HUES48 (cell line): ENCODE measurements around the gene EGLN2.
"Not testable (repeated sequence)": the region's sequence is repeated elsewhere in the genome, so short reads cannot be mapped to it uniquely, and the experiment has no call there.

Source experiments
- H3K27ac ChIP-seq: one replicate; pipeline ENCODE4 v1.7.0; 2013; ENCODE audit warnings: low read depth, low read length, inconsistent platforms
- H3K27me3 ChIP-seq: 2 replicates; pipeline ENCODE4 v1.6.1; 2013; ENCODE audit warnings: mild to moderate bottlenecking, low read length; ENCODE audit not compliant: control insufficient read depth, insufficient read depth
- H3K36me3 ChIP-seq: 2 replicates; pipeline ENCODE4 v1.6.1; 2013; ENCODE audit warnings: low read length; ENCODE audit not compliant: control insufficient read depth, insufficient read depth
- H3K4me1 ChIP-seq: 2 replicates; pipeline ENCODE4 v1.6.1; 2013; ENCODE audit warnings: mild to moderate bottlenecking, low read length; ENCODE audit not compliant: control insufficient read depth, insufficient read depth
- H3K4me3 ChIP-seq: 2 replicates; pipeline ENCODE4 v1.5.1; 2013; ENCODE audit warnings: mild to moderate bottlenecking, low read depth, low read length
- H3K9ac ChIP-seq: 2 replicates; pipeline ENCODE4 v1.6.1; 2013; ENCODE audit warnings: mild to moderate bottlenecking, low read depth, low read length, moderate library complexity
- H3K9me3 ChIP-seq: 2 replicates; pipeline ENCODE4 v1.6.1; 2013; ENCODE audit warnings: low read length; ENCODE audit not compliant: control insufficient read depth, insufficient read depth

EGLN2 gene

DNA sequence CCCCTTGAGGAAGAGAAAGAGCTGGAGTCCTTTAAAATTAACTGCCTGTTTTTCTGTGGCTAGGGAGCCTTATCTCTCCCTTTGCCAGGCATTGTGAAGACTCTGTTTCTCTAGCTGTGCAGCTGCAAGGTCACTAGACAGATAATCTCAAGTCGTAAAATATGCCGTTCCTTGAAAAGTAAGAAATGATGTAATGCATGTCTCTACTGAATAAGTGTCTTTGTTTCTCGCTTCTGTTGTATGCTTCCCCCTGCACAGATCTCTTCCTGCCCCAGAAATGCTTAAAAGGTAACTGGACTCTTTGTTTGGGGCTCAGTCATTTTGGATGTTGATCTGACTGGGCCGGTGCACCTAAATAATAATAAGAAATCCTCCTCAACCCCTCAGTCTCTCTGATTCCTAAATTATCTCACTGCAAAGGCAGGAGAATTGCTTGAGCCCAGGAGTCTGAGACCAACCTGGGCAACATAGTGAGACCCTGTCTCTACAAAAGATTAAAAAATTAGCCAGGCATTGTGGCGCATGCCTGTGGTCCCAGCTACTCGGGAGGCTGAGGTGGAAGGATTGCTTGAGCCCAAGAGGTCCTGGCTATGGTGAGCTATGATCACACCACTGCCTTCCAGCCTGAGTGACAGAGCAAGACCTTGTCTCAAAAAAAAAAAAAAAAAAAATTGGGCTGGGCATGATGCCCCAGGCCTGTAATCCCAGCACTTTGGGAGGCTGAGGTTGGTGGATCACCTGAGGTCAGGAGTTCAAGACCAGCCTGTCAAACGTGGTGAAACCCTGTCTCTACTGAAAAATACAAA, 34.9 kb downstream of the EGLN2 start:
- not testable (repeated sequence) for H3K27ac ChIP-seq, H3K9me3 ChIP-seq, H3K4me1 ChIP-seq, H3K36me3 ChIP-seq, H3K27me3 ChIP-seq, H3K4me3 ChIP-seq, H3K9ac ChIP-seq

DNA sequence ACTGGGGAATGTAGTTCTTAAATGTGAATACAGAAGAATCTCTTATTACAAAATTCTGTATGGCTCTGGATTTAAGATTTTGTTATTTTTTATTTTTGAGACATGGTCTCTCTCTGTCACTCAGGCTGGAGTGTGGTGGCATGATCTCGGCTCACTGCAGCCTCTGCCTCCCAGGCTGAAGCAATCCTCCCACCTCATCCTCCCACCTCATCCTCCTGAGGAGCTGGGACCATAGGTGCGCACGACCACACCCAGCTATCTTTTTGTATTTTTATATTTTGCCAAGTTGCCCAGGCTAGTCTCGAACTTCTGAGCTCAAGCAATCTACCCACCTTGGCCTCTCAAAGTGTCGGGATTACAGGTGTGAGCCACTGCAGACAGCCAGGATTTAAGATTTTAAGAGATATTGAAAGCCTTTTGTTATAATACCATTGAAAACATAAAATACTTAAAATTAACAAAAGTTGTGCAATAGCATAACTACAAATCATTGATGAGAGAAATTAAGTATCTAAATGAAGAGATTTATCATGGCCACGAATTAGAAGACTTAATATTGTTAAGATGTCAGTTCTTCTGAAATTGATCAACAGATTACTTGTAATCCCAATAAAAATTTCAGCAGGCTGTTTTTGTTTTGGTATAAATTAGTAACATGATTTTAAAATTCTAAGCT, 37.9 kb downstream of the EGLN2 start:
- no peak overlapping the region for H3K9ac ChIP-seq
- H3K27ac ChIP-seq = no peak overlapping the region
- H3K4me1 ChIP-seq = no peaks in the 10 kb centered on the region
- H3K9me3 ChIP-seq = no peaks in the 10 kb centered on the region
- no peaks in the 10 kb centered on the region for H3K36me3 ChIP-seq
- no peaks in the 10 kb centered on the region for H3K27me3 ChIP-seq
- H3K4me3 ChIP-seq = no peak overlapping the region

DNA sequence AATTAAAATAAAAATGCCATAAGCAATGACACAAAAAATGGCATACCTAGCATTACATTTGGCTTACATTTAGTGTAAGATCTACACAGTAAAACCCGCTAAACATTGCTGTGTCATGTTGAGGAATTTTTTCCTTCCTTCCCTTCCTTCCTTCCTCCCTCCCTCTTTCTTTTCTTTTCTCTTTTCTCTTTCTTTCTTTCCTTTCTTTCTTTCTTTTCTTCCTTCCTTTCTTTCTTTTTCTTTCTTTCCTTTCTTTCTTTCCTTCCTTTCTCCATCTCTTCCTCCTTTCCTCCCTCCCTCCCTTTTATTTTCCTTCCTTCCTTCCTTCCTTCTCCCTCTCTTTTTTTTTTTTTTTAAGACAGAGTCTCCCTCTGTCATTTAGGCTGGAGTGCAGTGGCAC, 39.5 kb downstream of the EGLN2 start:
- H3K27ac ChIP-seq, H3K4me3 ChIP-seq, H3K9me3 ChIP-seq, H3K36me3 ChIP-seq, H3K27me3 ChIP-seq, H3K9ac ChIP-seq, H3K4me1 ChIP-seq: not testable (repeated sequence)

DNA sequence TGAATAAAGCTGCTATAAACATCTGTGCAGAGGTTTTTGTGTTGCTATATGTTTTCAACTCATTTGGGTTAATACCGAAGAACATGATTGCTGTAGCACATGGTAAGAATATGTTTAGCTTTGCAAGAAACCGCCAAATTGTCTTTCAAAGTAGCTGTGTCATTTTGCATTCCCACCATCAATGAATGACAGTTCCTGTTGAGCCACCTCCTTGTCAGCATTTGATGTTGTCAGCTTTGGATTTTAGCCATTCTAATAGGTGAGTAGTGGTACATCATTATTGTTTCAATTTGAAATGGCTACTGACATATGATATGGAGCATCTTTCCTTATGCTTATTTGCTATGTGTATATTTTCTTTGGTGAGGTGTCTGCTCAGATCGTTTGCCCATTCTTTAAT, 43.0 kb downstream of the EGLN2 start:
- not testable (repeated sequence) for H3K4me1 ChIP-seq, H3K36me3 ChIP-seq

DNA sequence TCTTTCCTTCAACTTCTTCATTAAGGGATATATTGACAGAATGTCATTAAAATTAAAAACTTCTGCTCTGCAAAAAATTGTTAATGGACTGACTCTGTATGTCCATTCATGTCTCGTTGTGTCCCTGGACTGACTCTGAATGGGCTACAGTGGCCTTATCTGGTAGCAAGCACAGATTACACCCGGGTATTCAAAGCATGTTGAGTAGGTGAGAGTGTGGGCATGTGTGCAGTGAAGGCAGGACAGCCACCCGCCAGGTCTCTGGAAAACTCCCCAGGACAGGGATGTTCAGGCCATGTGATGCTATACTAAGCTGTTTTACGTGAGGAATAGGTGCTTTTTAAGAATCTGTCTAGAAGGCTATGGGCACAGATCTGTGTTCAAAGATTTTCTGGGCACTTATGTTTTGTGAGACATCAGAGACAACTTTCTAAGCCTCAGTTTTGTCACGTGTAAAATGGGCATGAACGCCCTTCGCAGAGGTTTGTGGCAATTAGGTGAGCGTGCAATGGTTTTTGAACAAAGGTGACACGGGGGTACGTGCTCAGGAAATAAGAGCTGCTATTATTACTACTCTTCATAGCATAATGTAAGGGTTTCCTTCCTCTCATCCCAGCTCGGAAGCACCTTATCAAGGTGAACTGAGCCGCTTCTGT, 44.1 kb downstream of the EGLN2 start:
- H3K27me3 ChIP-seq, H3K9me3 ChIP-seq, H3K27ac ChIP-seq, H3K36me3 ChIP-seq, H3K9ac ChIP-seq, H3K4me1 ChIP-seq: not testable (repeated sequence)
- H3K4me3 ChIP-seq = peak overlapping the region; percentile 53

More for the DNA sequence above, 43.0 kb downstream of the EGLN2 start:
- not testable (repeated sequence) for H3K27me3 ChIP-seq, H3K27ac ChIP-seq, H3K9me3 ChIP-seq, H3K4me3 ChIP-seq, H3K9ac ChIP-seq

DNA sequence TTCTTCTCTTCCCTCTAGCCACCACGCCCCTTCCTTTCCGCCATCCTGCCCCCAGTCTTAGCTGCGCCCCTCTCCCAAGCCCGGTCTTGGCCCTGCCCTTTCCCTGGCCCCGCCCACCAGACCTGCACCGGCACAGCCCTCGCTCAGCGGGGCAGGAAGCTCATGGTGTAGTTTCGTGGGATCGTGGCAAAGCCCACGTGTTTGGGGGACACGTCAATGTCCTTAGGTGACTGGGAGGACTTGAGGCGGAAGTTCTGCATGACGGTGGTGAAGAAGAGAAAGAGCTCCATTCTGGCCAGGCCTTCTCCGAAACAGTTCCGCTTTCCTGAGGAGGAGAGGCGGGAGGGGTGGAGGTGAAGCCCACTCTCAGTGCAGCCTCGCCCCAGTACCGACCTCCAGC, 44.7 kb downstream of the EGLN2 start:
- not testable (repeated sequence) for H3K9me3 ChIP-seq, H3K9ac ChIP-seq, H3K36me3 ChIP-seq, H3K27ac ChIP-seq, H3K4me1 ChIP-seq
- peak overlapping the region; percentile 53 for H3K4me3 ChIP-seq
- H3K27me3 ChIP-seq = peaks cover 10% of the 10 kb centered on the region

DNA sequence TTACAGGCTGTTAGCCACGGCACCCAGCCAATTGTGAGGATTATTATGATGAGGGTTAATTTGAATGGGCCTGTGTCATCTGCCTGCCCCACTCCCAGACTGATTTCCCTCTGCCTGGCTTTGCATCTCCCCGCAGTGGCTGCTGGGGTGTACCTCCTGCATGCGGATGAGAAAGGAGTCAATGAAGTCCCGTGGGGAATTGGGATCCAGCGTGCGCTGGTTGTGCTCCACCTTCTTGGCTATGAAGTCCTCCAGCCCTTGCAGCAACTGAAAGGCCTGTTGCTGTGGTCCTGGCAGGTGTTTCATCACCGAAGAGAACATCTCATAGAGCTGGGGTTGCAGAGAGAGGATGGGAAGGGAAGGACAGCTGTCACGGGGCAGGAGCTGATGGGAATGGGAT, 47.7 kb downstream of the EGLN2 start:
- peaks cover 29% of the 10 kb centered on the region for H3K27me3 ChIP-seq
- H3K36me3 ChIP-seq, H3K9me3 ChIP-seq, H3K4me3 ChIP-seq, H3K27ac ChIP-seq, H3K9ac ChIP-seq, H3K4me1 ChIP-seq: not testable (repeated sequence)

DNA sequence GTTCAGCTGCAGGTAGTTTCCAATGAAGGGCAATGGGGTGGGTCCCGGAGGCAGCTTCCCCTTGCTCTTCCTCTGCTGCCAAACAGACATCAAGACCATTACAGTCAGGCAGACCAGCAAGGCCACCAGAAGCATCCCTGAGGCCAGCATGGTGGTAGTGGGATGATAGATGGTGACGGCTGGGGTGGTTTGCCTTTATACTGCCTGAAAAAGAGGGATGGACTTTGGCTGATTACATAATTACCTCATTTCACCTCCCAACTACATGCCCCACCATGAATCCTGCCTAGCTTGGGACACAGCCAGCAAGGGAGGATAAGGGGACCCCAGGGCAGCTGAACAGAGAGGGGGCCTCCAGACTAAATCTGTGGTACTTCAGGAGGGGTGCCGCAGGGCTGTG, 51.3 kb downstream of the EGLN2 start, which contains the start of gene CYP2A6:
CYP2A6 (minus strand) TSS at position 171 of the 400 bp plus-strand sequence; CDS start at position 150, 21 bp downstream.
- not testable (repeated sequence) for H3K4me1 ChIP-seq, H3K9me3 ChIP-seq, H3K27ac ChIP-seq, H3K9ac ChIP-seq, H3K36me3 ChIP-seq, H3K4me3 ChIP-seq
- peaks cover 29% of the 10 kb centered on the region for H3K27me3 ChIP-seq

DNA sequence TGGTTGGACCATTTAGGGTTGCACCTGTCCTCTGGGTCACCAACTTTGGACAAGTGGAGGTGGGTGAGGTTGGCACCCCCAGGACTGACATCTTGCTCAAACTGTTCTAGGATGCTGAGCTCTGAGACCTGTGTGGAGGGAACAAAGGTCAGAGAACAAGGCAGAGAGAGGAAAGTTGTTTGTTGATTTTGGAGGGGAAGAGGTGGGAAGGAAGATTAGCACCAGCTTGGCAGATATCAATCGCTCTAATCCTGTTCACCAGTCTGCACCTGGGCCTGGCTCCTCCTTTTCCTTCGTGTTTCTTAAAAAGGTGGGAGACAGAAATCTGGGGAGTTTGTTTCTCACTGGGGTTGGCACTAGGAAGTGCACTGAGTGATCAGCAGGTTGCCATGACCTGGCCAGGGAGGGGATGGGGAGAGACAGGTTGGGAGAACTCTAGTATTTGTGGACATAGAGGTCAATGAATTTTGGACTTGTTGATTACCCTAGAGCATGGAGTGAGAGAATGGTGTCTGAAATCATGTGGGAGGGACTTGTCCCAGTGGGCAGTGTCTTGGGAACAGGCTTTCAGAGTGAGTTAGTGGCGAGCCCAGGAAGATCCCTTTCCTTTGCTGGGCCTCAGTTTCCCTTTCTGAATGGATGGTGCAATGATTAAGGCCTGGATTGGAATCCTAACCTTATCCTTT, 53.6 kb downstream of the EGLN2 start:
- H3K4me3 ChIP-seq, H3K9ac ChIP-seq, H3K27ac ChIP-seq, H3K36me3 ChIP-seq, H3K4me1 ChIP-seq, H3K9me3 ChIP-seq: not testable (repeated sequence)
- peaks cover 29% of the 10 kb centered on the region for H3K27me3 ChIP-seq
